K562 (cell line): ENCODE results near the gene AP1M1. TPM values are rescaled to one million over a fixed set of nuclear protein-coding genes. Genes with fewer than 3 reads are reported as not detected.

Experiments used
- ADNP ChIP-seq: fragments of 200-800 bp; sonication (Bioruptor generic); IDR thresholded peaks from 2 replicates; pipeline ENCODE4 v1.6.1; 2016; ENCODE audit warnings: missing genetic modification characterization, missing compliant biosample characterization
- C11orf30 ChIP-seq: fragments of 450-650 bp; IDR thresholded peaks from 2 replicates; pipeline ENCODE4 v1.6.1; 2016; ENCODE audit warnings: low read depth, mild to moderate bottlenecking
- CBX1 ChIP-seq: sonication (generic); IDR thresholded peaks from 2 replicates; pipeline ENCODE4 v1.6.1; 2016; ENCODE audit warnings: antibody characterized with exemption, low read depth, mild to moderate bottlenecking
- CBX8 ChIP-seq: fragments of 200-600 bp; sonication (generic); IDR thresholded peaks from 2 replicates; pipeline ENCODE4 v1.6.1; 2012; ENCODE audit warnings: borderline replicate concordance, mixed run types, low read depth, mild to moderate bottlenecking, moderate library complexity, mixed read lengths, low read length, control low read depth, inconsistent platforms; ENCODE audit not compliant: poor library complexity, severe bottlenecking; ENCODE audit errors: extremely low read depth
- ETV6 ChIP-seq, 3 experiments: fragments of 150-350 bp in 1 of 3; sonication (generic) in 1 of 3; formaldehyde crosslinking in 1 of 3; IDR thresholded peaks; 2 replicates each; pipeline versions ENCODE4 v1.6.1 to v1.8.0; 2014 to 2022; ENCODE audit warnings: borderline replicate concordance in 2 of 3, low read depth in 2 of 3, antibody characterized with exemption in 1 of 3, low read length in 1 of 3, mild to moderate bottlenecking in 1 of 3, missing genetic modification reagents in 1 of 3
- FOS ChIP-seq: IDR thresholded peaks from 3 replicates; pipeline ENCODE4 v1.6.1; 2011; ENCODE audit not compliant: insufficient read length; ENCODE audit errors: extremely low read depth
- JUN ChIP-seq, 2 experiments: sonication (generic) in 1 of 2; formaldehyde crosslinking in 1 of 2; IDR thresholded peaks; 2 replicates each; pipeline versions ENCODE4 v1.6.1 to v1.8.0; 2012 to 2022; ENCODE audit warnings: borderline replicate concordance in 2 of 2, mild to moderate bottlenecking in 2 of 2, improper control_type of control experiment in 1 of 2, low read depth in 1 of 2, low read length in 1 of 2, missing genetic modification reagents in 1 of 2
- MYC ChIP-seq, 2 experiments: fragments of 250-450 bp in 1 of 2; sonication (Bioruptor Pico) in 1 of 2; IDR thresholded peaks; 2 replicates each; pipeline versions ENCODE4 v1.5.1 to v1.6.1; 2012 to 2021; ENCODE audit warnings: low read depth in 2 of 2, borderline replicate concordance in 1 of 2, improper control_type of control experiment in 1 of 2, low read length in 1 of 2, mild to moderate bottlenecking in 1 of 2, moderate library complexity in 1 of 2
- PRMT5 ChIP-seq: sonication (generic); formaldehyde crosslinking; IDR thresholded peaks from 2 replicates; pipeline ENCODE4 v1.5.0; 2020; ENCODE audit warnings: missing genetic modification reagents
- RCOR1 ChIP-seq, 2 experiments: IDR thresholded peaks; 2 replicates each; pipeline ENCODE4 v1.6.1; 2012; ENCODE audit warnings: low read depth in 2 of 2, low read length in 2 of 2, borderline replicate concordance in 1 of 2, improper control_type of control experiment in 1 of 2
- SRSF1 ChIP-seq: fragments of 200-400 bp; formaldehyde crosslinking; IDR thresholded peaks from 2 replicates; pipeline ENCODE4 v1.6.1; 2017; ENCODE audit warnings: mild to moderate bottlenecking, low read depth, low read length, moderate library complexity
- ZKSCAN8 ChIP-seq: fragments of 200-800 bp; sonication (Bioruptor generic); IDR thresholded peaks from 2 replicates; pipeline ENCODE4 v1.6.1; 2016; ENCODE audit warnings: missing genetic modification characterization, missing compliant biosample characterization
- polyA plus RNA-seq, 8 experiments: library from polyadenylated mRNA; depleted of rRNA in 4 of 8; stranded (reverse) in 5 of 8; unstranded in 3 of 8; fragments of >200 nt; fragmentation: Nextera tagmentation in 2 of 8; fragmentation: Illumina TruSeq in 1 of 8; extraction: Ambion mirVana in 2 of 8; extraction: Trizol in 1 of 8; gene quantifications; 2 replicates each; pipeline versions ENCODE4 v1.2.1 to v1.2.3, GENCODE V29; 2011 to 2014; ENCODE audit warnings: inconsistent platforms in 1 of 8, missing spikeins in 1 of 8
- total RNA-seq, 7 experiments: library from RNA; depleted of rRNA in 6 of 7; stranded (reverse); fragments of >200 nt in 6 of 7; fragmentation: Illumina TruSeq in 2 of 7; extraction: Trizol in 2 of 7; gene quantifications; 2 replicates each; pipeline versions ENCODE4 v1.2.1 to v1.2.3, GENCODE V29; 2011 to 2021; ENCODE audit warnings: low replicate concordance in 1 of 7
- TF ChIP-seq, protein P1 (sequence below): fragments of 250-450 bp; sonication (Bioruptor Pico); IDR thresholded peaks from 2 replicates; pipeline ENCODE4 v1.4.0; 2020; ENCODE audit warnings: mild to moderate bottlenecking

The AP1M1 gene
- total and polyA plus RNA-seq, 9 of the 15 experiments (the other 6 are each of a cell fraction or from before 2014, with no cell fraction given), result 0.87 to 56.2 (median 29.1) TPM

- TF ChIP-seq ADNP (tag), result peak; percentile 51; the same call in 1 of the 2 replicates
- TF ChIP-seq RCOR1 (IDR thresholded peaks at IDR 0.05; ENCODE audit: borderline replicate concordance in 1 of 2, low read depth in 2 of 2, low read length in 2 of 2), result peak in 1 of 2 experiments; percentile 53; a peak in 1 of 4 replicates
- no peak for TF ChIP-seq CBX8
- no peak for TF ChIP-seq ETV6 (IDR thresholded peaks at IDR 0.05; ENCODE audit: borderline replicate concordance in 1 of 2, low read depth in 2 of 2, low read length in 1 of 2)
- TF ChIP-seq ETV6 (CRISPR knock-in tag; IDR thresholded peaks at IDR 0.05; ENCODE audit: borderline replicate concordance), result no peak
- no peak for TF ChIP-seq SRSF1
- TF ChIP-seq C11orf30, result peak; percentile 28; the same call in 1 of the 2 replicates
- 0 out of 2 replicates have a peak, but pooled peaks have one; percentile 19 for TF ChIP-seq MYC (IDR thresholded peaks at IDR 0.05; ENCODE audit: low read depth, low read length)
- no peak for TF ChIP-seq MYC (CRISPR knock-in tag; IDR thresholded peaks at IDR 0.05; ENCODE audit: borderline replicate concordance, low read depth)
- TF ChIP-seq JUN (IDR thresholded peaks at IDR 0.05; ENCODE audit: borderline replicate concordance, low read depth, low read length), result no peak
- TF ChIP-seq JUN (CRISPR knock-in tag; IDR thresholded peaks at IDR 0.05; ENCODE audit: borderline replicate concordance), result no peak
- TF ChIP-seq, protein P1, sequence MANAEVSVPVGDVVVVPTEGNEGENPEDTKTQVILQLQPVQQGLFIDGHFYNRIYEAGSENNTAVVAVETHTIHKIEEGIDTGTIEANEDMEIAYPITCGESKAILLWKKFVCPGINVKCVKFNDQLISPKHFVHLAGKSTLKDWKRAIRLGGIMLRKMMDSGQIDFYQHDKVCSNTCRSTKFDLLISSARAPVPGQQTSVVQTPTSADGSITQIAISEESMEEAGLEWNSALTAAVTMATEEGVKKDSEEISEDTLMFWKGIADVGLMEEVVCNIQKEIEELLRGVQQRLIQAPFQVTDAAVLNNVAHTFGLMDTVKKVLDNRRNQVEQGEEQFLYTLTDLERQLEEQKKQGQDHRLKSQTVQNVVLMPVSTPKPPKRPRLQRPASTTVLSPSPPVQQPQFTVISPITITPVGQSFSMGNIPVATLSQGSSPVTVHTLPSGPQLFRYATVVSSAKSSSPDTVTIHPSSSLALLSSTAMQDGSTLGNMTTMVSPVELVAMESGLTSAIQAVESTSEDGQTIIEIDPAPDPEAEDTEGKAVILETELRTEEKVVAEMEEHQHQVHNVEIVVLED (CRISPR knock-in tag), result no peak
- no peak for TF ChIP-seq PRMT5 (CRISPR knock-in tag)
- TF ChIP-seq CBX1, result peak; percentile 36; the same call in 1 of the 2 replicates
- TF ChIP-seq FOS, result no peak
- TF ChIP-seq ZKSCAN8 (CRISPR knock-in tag), result no peak
These were observed 90.8 kb downstream of the AP1M1 start (continued) for GRCh38 chr19:16288544-16288943.
